Measurements from ENCODE around the gene ZNF416. TPM values are rescaled to one million over a fixed set of nuclear protein-coding genes. Genes with fewer than 3 reads are reported as not detected.

ZNF416 gene
- 4.3 and 6.0 TPM in 2 replicates for total RNA-seq

DNA sequence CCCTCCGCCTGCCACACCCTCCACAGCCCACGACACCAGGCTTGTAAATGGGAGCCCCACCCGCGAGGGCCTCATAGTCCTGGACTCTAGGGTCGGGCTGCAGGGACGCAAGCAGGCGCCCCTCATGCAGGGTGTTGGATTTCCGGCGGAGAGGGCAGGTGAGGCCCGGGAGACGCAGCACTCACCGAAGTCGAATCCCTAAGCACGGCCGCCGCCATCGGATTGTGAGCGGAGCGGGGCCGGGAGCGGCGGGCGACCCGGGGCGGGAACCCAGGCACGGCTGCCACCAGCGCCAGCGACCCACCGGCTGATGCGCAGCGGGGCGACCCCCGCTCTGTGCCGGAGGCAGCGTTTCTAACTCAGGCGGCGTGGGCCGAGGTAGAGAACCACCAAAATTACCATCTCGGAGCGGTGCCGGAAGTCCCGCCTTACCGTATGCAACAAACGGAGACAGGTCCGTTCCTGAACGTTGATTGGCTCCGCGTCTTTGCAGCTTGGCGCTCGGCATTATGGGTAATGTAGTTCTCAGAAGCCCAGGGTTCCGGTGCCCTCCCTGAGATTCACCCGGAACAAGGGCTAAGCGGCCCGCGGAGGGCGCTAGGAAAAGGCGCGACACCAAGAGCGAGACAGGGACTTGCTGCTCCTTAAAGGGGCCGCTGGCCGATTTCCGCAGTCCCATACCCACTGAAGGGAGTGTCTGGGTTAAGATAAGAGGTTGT is at the start of gene ZNF416:
Gene ZNF416 (minus strand): TSS at position 425 of the 719 bp plus-strand sequence. CDS start 207 bp downstream, at position 218.

DNA sequence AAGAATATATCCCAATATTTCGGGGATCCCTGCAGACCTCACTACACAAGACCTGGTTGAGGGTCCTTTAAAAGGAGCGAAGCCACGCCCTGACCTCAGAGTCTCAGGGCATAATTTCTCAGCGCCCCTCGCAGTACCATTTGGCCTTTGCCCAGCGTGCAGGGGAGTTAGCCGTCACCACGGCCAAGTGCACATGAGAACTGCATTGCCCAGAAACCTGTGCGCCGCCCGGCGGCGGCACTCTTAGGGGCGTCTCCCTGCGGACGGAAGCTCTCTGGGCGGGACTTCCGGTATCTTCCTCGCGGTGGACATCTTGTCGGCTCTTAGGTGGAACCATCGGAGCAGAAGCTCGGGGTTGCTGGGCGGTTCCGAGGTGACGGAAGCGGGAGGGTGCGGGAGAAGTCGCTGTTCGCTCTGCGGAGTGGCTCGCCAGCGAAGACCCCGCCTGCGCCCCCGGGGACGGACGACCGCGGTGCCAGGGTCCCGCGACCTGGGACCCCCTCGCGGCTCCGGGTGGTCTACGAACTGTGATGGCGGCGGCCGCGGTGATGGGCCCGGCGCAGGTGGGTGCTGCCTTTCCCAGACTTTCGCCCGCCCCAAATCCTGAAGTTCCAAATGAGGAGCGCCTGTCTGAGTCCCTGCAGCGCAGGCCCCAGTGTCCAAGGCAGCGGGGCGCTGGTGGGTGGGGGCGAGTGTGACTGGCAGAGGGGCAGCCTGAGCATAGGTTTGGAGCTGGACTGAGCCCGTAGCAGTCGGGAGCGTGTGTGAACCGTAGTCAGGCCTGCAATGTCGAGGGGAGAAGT is 35.4 kb upstream of the ZNF416 start, which contains the start of gene ZNF134:
Gene ZNF134 (plus strand): TSS at position 302 of the 803 bp plus-strand sequence. CDS start 5,227 bp downstream, outside the sequence.

DNA sequence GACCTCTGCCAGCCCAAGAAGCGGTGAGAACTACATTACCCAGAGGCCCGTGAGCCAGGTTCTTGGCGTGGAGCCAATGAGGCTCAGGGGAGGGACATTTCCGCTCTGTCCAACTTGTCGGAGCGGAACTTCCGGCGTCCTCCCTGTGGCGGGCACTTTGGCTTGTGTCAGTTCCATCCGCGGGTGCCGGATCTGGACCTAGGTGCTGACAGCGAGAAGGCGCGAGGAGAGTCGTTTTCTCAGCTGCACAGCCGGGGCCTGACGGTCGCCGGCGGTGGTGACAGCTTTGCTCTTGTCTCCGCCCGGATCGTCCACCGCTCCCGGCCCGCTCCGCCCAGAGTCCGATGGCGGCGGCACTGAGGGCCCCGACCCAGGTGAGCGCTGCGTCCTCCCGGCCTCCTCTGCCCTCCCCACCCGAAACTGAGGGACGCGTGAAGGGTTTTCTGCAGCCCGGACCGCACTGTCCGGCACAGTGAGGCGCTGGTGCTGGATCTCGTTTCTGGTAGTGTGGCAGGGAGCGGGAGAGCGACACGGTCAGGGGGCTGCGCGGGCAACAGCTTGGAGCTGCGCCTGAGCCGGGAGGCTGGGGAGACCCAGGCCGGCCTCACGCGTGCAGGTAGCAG is 21.2 kb upstream of the ZNF416 start, which contains the start of gene ZNF530:
Gene ZNF530 (plus strand): TSS at position 125 of the 623 bp plus-strand sequence. CDS start 4,461 bp downstream, outside the sequence.

DNA sequence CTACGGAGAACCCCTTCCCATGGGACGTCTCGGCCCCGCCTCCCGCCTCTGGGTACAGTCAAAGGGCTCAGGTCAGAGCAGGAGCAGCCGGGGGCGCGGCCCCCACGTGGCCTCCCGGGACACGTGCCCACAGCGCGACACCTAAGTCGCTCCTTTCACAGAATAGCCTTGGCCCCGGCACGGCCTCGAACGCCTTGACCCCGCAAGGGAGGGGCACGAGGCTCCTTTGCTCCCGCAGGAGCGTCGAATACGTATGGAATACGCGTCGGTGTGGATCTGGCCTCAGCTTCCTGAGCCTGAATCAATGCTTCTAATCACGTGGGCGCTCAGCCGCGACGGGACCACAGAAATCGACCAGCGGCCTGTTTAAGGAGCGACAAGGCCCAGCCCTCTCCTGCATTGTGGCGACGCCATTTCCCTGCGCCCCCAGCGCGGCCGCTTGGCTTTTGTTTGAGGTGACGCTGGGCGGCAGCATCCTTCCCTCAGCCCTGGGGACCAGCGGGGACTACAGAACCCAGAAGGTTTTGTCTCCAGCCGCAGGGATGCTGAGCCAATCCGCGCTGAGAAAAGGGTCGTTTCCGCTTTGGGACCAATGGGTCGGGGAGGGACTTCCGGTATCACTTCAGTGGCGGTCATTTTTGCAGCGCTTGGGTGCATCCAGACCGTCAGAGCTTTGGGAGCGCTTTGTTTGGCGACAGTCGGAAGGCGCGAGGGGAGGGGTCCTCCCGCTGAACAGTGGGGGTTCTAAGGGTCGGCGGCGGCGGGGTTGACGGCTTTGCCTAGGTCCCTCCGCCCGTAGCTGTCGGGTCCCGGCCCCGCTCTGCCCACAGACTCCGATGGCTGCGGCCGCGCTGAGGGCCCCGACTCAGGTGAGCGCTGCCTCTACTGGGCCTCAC is 5.1 kb upstream of the ZNF416 start, which contains the start of gene ZIK1:
Gene ZIK1 (plus strand): TSS at position 625 of the 896 bp plus-strand sequence. CDS start 212 bp downstream, at position 837.

DNA sequence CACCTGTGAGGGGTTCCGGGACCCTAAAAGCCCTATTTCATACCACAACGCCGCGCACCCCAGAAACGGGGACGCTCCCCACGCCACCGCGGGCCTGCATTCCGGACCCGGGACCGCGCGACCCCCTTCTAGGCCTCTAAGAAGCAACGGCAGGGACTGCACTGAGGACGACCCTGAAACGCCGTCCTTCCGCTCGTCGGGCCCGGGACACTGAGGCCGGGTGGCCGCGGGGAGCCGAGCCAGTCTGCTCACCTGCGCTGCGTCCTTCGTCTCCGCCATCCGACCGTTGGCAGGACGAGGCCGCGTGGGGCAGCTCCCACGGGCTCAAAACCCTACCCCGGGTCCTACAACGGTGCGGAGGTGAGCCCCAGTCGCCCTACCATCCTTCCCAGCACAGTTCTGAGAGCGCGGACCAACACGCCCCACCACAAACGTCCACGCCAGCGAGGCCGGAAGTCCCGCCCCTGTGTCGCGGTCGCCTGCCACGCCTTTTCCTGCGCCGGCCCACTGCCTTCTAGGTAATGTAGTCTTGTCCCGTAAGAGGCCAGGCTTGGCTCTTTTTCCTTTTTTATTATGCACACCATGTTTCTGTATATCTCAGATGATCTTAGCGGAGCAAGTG is 19.2 kb downstream of the ZNF416 start, which contains the start of gene ZNF550:
Gene ZNF550 (minus strand): TSS at position 460 of the 622 bp plus-strand sequence. CDS start 181 bp downstream, at position 279.

DNA sequence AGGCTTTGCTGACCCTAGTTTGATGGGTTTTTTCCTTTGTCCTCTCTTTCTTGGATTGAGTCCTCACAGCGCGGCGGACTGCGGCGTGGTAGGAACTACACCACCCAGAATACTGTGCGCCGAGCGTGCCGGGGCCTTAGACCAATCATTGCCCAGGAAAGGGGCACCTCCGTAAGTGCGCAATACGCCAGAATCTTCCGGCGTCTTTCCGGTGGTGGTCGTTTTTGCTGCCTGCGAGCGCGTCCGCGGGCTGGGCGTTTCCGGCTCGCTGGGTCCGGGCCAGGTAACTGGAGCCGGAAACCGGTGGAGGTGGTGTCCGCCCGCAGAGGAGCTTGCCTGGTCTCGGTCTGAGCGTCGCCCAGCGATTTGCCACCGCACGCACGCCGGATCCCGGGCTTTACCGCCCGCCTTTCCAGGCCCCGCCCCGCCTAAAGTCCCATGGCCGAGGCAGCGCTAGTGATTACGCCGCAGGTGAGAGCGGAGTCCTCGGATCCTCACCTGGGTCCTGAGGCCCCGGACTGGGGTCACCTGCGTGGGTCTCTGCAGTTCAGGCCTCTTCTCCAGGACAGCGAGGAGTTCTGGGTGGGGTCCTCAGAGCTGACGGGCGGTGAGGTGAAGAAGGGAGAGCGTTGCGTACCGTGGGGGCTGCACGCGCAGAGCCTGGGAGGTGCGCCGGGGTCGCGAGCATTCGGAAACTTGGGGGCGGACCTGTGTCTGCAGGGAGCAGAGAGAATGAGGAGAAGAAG is 51.4 kb downstream of the ZNF416 start, which contains the start of gene ZNF549:
Gene ZNF549 (plus strand): TSS at position 221 of the 746 bp plus-strand sequence. CDS start 218 bp downstream, at position 439.

Other genes starting within 250 kb of the ZNF416 start
- 8.9 and 10.9 TPM in 2 replicates for gene ZNF304, start 227.6 kb downstream of the ZNF416 start, total RNA-seq
- gene TRAPPC2B, start 215.4 kb downstream of the ZNF416 start, total RNA-seq: 13.0 and 18.3 TPM in 2 replicates
- 1.3 and 3.1 TPM in 2 replicates for gene ZNF547, start 215.4 kb downstream of the ZNF416 start, total RNA-seq
- 16.9 and 26.2 TPM in 2 replicates for gene ZNF548, start 189.1 kb downstream of the ZNF416 start, total RNA-seq
- 6.8 and 8.0 TPM in 2 replicates for gene ZNF17, start 167.8 kb downstream of the ZNF416 start, total RNA-seq
- 15.3 and 20.0 TPM in 2 replicates for gene ZNF749, start 143.6 kb downstream of the ZNF416 start, total RNA-seq
- 0.21 and 0.24 TPM in 2 replicates for gene VN1R1, start 121.8 kb downstream of the ZNF416 start, total RNA-seq
- 13.7 and 14.1 TPM in 2 replicates for gene ZNF772, start 101.3 kb downstream of the ZNF416 start, total RNA-seq
- gene ZNF419, start 91.2 kb downstream of the ZNF416 start, total RNA-seq: 12.3 and 20.5 TPM in 2 replicates
- gene ZNF773, start 79.0 kb downstream of the ZNF416 start, total RNA-seq: 16.9 and 17.7 TPM in 2 replicates
- gene ZNF549, start 51.6 kb downstream of the ZNF416 start, total RNA-seq: 4.6 and 6.8 TPM in 2 replicates
- gene ZNF550, start 19.0 kb downstream of the ZNF416 start, total RNA-seq: 7.0 and 8.2 TPM in 2 replicates
- 3.9 and 5.3 TPM in 2 replicates for gene ZIK1, start 5.2 kb upstream of the ZNF416 start, total RNA-seq
- gene ZNF530, start 21.0 kb upstream of the ZNF416 start, total RNA-seq: 2.1 and 3.1 TPM in 2 replicates
- 13.7 and 18.8 TPM in 2 replicates for gene ZNF134, start 35.3 kb upstream of the ZNF416 start, total RNA-seq
- 11.1 and 11.9 TPM in 2 replicates for gene ZNF211, start 54.3 kb upstream of the ZNF416 start, total RNA-seq
- 0.24 TPM in 1 of 2 replicates, not detected in the other for gene ZSCAN4, start 90.0 kb upstream of the ZNF416 start, total RNA-seq
- gene ZNF551, start 103.1 kb upstream of the ZNF416 start, total RNA-seq: 8.1 and 8.2 TPM in 2 replicates
- gene ZNF154, start 130.3 kb upstream of the ZNF416 start, total RNA-seq: 0.64 and 1.4 TPM in 2 replicates
- gene ZNF671, start 148.7 kb upstream of the ZNF416 start, total RNA-seq: 4.1 and 4.3 TPM in 2 replicates
- gene ZNF776, start 167.9 kb upstream of the ZNF416 start, total RNA-seq: 8.7 TPM in 2 replicates
- gene ZNF586, start 190.8 kb upstream of the ZNF416 start, total RNA-seq: 12.6 and 15.7 TPM in 2 replicates
- gene ZNF552, start 236.0 kb upstream of the ZNF416 start, total RNA-seq: 4.3 and 6.7 TPM in 2 replicates

Data from tracheal epithelial cell (primary cell).